Measurements from ENCODE around the gene RABAC1.
"Not testable (repeated sequence)": the region's sequence is repeated elsewhere in the genome, so short reads cannot be mapped to it uniquely, and the experiment has no call there.

Gene RABAC1

GRCh38 chr19:41915776-41916414, 43.2 kb downstream of the RABAC1 start:
- no peak for TF ChIP-seq CTCF (IDR thresholded peaks at IDR 0.05; ENCODE audit: insufficient read depth, low read length, poor library complexity, severe bottlenecking)
- no peak overlapping the region for H3K4me3 ChIP-seq (replicated peaks; ENCODE audit: low read depth, low read length)
- DNase-seq (ENCODE audit: extremely low read depth, insufficient read length) = no peak
- no peaks in the 10 kb centered on the region for H3K36me3 ChIP-seq (ENCODE audit: control insufficient read depth, insufficient read depth, low read length)
- peaks cover 2% of the 10 kb centered on the region for H3K27me3 ChIP-seq (replicated peaks; ENCODE audit: control insufficient read depth, insufficient read depth, low read length)

- peaks cover 2% of the 10 kb centered on the region for H3K27me3 ChIP-seq (replicated peaks; ENCODE audit: control insufficient read depth, insufficient read depth, low read length)
- DNase-seq (ENCODE audit: extremely low read depth, insufficient read length) = no peak
- no peak overlapping the region for H3K4me3 ChIP-seq (replicated peaks; ENCODE audit: low read depth, low read length)
- TF ChIP-seq CTCF (IDR thresholded peaks at IDR 0.05; ENCODE audit: insufficient read depth, low read length, poor library complexity, severe bottlenecking) = no peak
- H3K36me3 ChIP-seq (ENCODE audit: control insufficient read depth, insufficient read depth, low read length) = no peaks in the 10 kb centered on the region
These were observed 43.9 kb downstream of the RABAC1 start for GRCh38 chr19:41915021-41915775.

GRCh38 chr19:41914424-41914834, 44.7 kb downstream of the RABAC1 start:
- H3K36me3 ChIP-seq (ENCODE audit: control insufficient read depth, insufficient read depth, low read length); H3K27me3 ChIP-seq (replicated peaks; ENCODE audit: control insufficient read depth, insufficient read depth, low read length); H3K4me3 ChIP-seq (replicated peaks; ENCODE audit: low read depth, low read length); DNase-seq (ENCODE audit: extremely low read depth, insufficient read length): not testable (repeated sequence)

GRCh38 chr19:41913538-41914423, 45.3 kb downstream of the RABAC1 start:
- Histone ChIP-seq H3K36me3 (ENCODE audit: control insufficient read depth, insufficient read depth, low read length) (no peaks in the 10 kb centered on the region), H3K4me3 (replicated peaks; ENCODE audit: low read depth, low read length) (no peak overlapping the region), H3K27me3 (replicated peaks; ENCODE audit: control insufficient read depth, insufficient read depth, low read length) (peaks cover 2% of the 10 kb centered on the region)
- no peak for TF ChIP-seq CTCF (IDR thresholded peaks at IDR 0.05; ENCODE audit: insufficient read depth, low read length, poor library complexity, severe bottlenecking)
- DNase-seq (ENCODE audit: extremely low read depth, insufficient read length) = no peak

GRCh38 chr19:41912899-41913537, 46.1 kb downstream of the RABAC1 start:
- Histone ChIP-seq H3K27me3 (replicated peaks; ENCODE audit: control insufficient read depth, insufficient read depth, low read length) (peaks cover 2% of the 10 kb centered on the region), H3K4me3 (replicated peaks; ENCODE audit: low read depth, low read length) (no peak overlapping the region), H3K36me3 (ENCODE audit: control insufficient read depth, insufficient read depth, low read length) (peaks cover 2% of the 10 kb centered on the region)
- no peak for TF ChIP-seq CTCF (IDR thresholded peaks at IDR 0.05; ENCODE audit: insufficient read depth, low read length, poor library complexity, severe bottlenecking)
- DNase-seq (ENCODE audit: extremely low read depth, insufficient read length) = no peak
